ENCODE data around the gene OXCT2.
"Not testable (repeated sequence)": the region's sequence is repeated elsewhere in the genome, so short reads cannot be mapped to it uniquely, and the experiment has no call there.

Gene OXCT2

DNA sequence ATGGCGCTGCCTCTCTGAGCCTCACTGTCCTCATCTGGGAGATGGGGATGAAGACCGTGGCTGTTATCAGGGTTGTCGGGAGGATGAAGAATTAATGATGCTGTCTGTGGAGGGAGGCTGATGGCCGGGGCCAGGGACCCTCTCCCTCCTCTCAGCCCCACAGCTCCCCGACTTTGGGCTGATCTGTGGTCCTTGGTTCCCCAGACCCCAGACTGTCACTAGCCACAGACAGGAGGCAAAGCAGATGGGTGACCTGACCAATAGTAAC is 15.9 kb upstream of the OXCT2 start:
- not testable (repeated sequence) for DNase-seq

DNA sequence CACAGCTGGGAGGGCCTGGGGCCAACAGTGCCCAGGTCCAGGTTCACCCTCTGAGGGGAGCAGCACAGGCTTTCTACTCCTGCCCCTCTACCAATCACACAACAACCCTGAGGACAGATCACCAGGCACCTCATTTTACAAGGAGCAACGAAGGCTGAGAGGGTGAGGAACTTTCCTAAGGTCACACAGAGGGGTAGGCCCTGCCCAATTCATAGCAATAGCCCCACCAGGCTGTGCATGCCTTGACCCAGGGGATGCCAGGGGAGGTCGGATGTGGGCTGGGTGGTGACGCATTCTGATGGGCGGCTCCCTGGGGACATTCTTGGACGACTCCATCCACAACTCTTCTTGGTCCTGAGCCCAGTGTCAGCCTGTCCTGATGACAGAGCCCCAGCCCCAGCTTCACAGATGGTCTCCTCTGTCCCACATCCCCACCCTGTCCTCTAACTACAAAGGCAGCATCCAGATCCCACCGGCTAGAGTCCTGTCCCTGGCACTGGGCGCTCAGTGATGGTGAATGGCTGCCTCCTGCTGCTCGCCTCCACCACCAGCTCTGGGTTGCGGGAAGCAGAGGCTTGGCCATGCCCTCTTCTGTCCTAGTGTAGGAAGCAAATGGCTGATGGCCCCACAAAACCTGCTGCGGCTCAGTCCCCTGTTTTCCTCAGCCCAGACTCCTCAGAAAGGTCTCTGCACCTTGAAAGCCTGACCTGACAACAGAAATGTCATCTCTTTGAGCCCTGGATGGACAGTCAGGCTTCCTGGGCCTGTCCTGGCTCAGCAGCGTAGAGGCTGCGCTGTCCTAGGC is 15.4 kb upstream of the OXCT2 start:
- not testable (repeated sequence) for DNase-seq

DNA sequence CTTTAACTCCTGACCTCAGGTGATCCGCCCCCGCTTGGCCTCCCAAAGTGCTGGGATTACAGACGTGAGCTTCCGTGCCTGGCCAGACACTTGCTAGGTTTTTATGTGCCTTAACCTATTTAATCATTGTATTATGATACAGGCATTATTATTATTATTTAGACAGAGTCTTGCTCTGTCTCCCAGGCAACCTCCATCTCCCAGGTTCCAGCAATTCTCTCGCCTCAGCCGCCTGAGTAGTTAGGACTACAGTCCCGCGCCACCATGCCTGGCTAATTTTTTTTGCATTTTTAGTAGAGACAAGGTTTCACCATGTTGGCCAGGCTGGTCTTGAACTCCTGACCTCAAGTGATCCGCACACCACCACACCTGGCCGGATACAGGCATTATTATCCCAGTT is 11.5 kb upstream of the OXCT2 start:
- DNase-seq, result not testable (repeated sequence)

DNA sequence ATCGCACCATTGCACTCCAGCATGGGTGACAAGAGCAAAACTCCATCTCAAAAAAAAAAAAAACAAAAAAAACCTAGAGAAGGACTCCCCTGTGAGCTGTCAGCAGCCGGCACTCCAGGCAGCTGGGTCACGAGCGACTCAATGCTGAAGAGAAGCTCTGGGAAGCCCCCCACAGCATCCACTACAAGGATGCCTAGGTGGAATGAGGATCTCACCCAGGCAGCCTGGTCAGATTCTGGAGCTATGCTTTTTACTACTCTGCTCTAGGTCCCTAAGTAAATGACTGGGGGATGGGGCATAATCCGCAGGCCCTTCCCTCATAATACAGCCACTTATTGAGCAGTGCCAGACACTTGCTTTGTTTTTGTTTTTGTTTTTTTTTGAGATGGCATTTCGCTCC is 11.0 kb upstream of the OXCT2 start:
- no peak for DNase-seq

DNA sequence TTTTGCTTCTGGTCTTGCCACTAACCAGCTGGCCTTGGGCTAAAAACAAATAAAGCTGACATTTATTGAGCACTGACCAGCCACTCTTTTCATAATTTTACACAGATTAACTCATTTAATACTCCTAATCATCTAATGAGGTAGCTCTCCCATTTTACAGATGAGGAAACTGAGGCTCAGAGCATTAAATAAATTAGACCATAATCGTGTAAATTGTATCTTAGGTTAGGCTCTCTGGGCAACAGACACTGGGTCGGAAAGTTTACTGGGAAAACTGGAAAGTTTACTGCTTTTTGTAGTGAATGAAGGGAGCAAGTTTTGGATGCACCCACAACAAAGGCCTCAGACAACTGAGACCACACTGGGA is 10.2 kb upstream of the OXCT2 start:
- no peak for DNase-seq

DNA sequence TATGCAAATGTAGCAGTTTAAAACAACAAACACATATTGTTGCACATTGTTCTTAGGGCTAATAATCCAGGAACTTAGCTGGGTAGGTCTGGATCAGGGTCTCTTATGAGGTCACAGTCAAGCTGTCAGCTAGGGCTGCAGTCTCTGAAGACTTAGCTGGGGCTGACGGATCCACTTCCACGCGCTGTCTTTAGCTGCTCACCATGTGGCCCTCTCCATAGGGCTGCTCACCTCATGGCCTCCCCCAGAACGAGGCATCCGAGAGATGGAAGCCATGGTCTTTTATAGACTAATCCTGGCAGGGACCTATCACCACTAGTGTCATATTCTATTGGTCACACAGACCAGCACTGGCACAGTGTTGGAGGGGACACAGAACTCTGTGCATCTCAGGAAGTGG is 8.7 kb upstream of the OXCT2 start:
- no peak for DNase-seq

DNA sequence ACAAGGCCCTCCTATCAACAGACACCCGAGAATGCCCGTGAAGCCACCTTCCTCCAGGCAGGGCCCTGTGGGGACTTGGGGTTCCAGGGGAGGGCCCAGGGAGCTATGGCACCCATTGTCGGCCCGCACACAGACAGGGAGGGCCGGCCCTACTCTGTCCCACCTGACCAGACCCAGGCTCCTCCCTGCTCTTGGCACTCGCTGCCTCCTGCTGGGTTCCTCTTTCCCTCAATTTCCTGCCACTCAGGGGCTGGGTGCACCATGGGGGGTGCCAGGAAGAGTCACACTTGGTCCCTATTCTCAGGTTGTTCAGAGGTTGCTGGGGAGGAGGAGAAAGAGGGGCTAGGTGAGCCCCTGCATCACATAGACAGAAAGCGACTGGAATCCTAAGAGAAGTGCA is 8.0 kb upstream of the OXCT2 start:
- DNase-seq, result no peak

DNA sequence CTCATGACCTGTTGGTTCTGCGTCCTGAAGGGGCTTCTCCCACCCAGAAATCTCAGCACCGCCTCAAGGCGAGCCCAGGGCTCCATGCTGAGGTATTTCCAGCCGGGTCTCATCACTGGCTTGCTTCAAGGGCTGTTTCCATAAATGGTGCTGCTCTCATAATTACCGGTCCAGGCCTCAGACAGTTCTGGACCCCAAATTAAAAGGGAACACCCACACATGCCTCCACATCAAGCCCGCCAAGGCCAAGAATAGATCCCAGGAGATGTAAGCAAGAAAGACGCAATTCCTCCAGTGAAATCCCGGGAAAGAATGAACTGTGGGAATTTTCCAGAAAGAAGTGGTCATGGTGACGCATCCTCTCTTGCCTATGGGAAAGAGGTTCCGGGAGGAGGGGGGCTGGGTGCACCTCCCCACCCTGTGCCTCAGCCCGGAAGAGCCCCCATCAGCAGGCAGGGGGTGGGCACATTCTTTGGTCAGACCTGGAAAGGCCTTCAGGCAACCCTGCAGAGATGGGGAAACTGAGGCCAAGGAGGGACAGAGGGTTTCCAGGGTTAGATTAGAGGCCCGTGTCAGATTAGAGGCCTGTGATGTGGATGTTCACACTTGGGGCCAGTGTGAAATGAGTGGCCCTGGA is 7.4 kb upstream of the OXCT2 start:
- DNase-seq, result not testable (repeated sequence)

DNA sequence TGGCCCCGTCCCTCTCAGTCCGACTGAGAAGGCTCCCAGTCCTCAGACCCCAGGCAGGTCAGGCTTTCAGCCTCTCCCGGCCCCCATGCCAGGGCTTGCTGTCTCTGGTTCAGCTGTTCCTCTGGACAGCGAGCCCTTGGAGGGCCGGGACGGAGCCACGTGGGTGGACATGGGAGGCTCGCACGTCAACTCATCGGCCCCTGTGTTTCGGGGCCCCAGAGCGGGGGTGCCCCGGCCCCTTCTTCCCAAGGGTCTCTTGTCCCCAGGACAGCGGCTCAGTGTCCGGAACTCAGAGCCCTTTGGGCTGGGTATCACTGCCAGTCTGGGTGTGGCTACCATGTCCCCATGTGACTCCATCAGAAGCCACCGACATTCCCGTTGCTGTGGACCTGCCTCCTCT is 6.7 kb upstream of the OXCT2 start:
- DNase-seq, result not testable (repeated sequence)

DNA sequence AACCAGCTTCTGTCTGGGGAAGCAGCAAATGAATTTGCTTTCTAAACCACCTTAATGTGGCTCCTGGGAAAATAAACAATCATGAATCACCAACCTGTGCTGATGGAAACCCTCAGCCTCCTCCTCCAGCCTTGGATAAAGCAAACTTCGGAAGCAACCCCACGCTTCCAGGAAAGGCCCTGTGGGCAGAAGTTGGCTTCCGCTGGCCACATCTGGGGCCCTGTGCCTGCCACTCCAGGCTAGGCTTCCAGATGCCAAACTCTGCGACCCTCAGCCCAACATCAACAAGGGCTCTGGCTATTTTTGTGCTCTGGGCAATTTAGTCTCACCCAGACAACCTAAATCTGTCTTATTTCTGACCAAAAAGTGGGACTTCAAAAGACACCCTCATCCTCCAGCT is 6.2 kb upstream of the OXCT2 start:
- DNase-seq, result no peak

DNA sequence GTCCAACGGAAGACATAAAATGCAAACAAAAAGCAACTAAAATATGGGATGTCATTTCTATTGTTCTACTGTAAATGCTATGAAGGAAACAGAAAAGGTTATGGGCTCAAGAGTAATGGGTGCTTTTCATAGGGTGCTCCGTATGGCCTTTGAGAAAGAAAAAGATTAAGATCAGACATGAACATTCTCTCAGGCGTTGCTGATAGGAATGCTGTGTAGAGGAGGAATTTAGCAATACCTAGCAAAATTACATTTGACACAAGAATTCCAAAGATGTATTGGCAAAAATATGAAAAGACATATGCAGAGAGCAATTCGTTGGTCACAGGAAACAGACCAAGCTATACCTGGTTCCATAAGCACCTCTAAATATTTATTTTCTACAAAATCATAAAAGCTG is 5.7 kb upstream of the OXCT2 start:
- DNase-seq, result no peak

DNA sequence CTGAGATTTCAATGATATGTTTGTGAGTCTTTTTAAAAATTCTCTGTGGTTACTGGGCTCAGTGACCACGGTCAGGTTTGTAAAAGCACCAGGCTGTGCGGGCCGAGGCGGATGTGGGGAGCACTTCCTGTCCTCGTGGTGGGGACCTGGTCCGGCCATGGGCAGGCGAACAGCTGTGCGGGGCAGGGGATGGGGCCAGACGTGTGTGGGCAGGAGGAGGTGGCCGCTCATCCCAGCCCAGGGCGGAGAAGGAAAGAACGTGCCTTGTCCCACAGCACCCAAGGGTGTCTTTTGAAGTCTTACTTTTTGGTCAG is 5.2 kb upstream of the OXCT2 start:
- DNase-seq, result no peak

DNA sequence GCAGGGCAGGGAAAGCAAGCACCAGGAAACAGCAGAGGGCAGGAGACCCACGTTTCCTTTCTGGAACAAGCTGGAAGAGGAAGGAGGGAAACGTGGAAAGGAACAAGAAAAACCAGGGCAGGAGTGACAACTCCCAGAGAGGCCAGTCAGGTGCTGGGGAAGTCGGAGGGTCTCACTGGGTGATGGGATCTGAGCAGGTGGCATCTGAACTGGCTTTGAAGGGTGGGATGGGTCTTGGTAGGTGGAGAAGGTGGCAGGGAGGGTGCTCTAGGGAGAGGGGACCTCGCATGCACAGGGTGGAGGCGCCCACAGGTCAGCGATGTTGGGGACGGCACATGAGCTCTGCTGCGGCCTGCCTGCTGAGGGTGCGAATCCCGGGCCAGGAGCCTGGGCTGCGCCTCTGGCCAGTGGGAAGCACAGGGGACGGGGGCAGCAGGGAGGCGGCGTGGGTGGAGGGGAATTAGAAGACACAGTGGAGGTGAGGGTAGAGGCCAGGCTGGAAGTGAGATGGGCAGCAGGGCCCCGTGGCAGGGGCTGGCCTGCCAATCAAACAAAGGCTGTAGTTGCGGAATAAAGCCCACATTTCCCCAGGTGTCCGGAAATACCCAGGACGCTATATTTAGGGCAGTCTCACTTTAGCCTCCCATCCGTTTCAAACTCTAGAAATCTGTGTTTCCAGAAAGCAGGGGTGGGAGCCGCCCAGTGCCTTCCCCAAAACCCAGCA is 4.7 kb upstream of the OXCT2 start:
- DNase-seq, result not testable (repeated sequence)

DNA sequence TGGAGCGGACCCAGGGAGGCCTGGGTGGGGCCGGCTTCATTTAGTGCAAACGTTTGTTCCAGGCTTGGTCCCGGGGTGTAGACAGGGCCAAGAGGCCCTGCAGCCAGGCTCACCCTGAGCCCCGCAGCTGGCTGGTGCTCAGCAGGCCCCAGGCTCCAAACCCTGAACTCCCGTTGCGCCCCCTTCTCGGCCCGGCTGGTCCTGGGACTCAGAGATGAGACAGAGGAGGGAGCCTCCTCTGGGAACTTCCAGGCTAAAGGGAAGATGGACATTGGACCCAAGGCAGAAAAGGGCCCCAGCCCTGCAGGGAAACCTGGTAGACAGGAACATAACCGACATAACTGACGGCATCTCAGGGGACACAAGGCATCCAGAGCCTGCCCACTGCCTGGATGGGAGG is 4.0 kb upstream of the OXCT2 start:
- not testable (repeated sequence) for DNase-seq

DNA sequence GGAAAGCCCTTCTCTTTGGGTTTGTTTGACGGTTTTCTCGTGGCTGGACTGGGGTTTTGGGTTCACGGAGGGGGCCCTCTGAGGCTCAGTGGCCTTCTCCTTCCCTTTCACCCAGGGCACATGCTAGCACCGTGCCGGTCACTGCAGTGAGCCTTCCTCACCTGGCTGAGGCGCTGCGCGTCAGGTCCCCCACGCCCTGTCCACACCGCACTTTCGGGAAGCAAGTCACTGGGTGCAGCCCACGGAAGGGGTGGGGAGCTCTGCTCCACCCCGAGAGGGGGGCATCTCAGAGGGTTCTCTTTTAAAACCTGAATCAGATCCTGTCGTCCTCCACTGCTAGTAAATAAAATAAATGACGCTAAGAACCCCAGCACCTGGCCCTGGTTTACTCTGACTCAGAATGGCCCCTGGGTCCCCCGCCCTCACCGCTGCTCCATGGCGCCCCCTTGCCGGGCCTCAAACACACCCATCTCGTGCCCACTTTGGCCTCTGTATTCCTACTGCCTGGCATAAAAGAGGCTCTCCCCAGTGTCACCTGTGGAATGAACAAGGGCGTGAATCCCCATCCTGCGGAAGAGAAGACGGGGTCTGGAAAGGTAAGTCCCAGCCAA is 2.3 kb upstream of the OXCT2 start:
- not testable (repeated sequence) for DNase-seq

DNA sequence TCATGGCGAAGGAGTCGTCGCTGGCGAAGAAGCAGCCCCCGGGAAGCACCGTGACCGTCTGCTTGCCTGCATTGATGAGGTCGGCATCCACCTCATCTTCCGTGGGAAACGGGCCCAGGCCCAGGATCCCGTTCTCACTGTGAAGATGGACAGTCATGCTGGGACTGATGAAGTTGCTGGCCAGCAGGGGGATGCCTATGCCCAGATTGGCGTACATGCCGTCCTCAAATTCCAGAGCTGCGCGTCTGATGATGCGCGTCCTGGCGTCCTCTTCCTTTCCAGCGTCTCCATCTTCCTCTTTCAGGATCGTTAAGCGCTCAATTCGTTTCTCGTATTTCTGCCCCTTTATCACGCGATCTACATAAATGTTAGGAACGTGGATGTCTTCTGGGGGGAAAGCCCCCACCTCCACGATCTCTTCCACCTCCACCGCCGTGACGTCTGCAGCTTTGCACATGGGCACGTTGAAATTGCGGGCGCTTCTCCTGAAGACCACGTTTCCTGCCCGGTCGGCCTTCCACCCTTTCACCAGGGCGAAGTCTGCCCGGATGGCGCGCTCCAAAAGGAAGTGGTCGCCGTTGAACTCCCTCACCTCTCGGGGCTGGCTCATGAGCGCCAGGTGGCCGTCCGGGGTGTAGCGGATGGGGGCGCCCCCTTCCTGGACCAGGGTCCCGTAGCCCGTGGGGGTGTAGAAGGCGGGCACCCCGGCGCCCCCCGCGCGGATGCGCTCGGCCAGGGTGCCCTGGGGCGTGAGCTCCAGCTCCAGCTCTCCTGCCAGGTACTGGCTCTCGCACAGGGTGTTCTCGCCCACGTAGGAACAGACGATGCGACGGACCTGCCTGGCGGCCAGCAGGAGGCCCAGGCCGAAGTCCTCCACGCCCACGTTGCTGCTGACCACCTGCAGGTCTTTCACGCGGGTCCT is 787 bp downstream of the OXCT2 start:
- not testable (repeated sequence) for DNase-seq

DNA sequence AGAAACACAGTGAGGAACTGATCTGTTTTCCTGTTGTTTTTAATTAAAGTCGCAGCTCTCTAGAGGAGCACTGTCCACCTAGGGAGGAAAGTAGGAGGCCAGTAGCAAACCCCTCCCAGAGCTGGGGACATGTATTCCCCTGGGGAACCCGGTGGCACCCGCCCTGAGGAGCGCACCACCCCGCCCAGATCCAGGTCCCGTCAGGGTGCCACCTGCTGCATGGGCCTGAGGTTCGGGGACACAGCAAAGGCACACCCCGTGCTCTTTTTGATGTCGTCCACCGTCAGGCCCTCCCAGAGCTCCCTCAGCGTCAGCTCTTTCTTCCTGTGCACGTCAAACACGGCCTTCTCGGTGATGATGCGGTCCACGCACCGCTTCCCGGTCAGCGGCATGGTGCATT is 1.6 kb downstream of the OXCT2 start:
- not testable (repeated sequence) for DNase-seq

DNA sequence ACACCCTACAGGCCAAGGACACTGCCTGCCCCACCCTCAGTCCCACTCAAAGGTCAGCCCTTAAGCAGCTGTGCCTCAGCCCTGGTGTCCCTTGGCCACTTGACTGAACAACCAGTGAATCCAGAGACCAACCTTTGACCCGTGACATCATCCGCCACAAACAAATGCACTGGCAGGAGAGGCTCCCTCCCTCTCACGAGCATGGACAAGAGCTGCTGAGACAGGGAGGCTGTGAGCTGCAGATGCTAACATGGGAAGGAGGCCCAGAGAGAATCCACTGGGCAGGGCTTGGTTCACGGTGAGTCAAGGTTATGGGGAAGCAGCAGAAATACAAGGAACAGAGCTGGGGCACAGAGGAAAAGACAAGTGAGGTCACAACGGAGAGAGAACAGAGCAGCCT is 4.7 kb downstream of the OXCT2 start:
- not testable (repeated sequence) for DNase-seq

DNA sequence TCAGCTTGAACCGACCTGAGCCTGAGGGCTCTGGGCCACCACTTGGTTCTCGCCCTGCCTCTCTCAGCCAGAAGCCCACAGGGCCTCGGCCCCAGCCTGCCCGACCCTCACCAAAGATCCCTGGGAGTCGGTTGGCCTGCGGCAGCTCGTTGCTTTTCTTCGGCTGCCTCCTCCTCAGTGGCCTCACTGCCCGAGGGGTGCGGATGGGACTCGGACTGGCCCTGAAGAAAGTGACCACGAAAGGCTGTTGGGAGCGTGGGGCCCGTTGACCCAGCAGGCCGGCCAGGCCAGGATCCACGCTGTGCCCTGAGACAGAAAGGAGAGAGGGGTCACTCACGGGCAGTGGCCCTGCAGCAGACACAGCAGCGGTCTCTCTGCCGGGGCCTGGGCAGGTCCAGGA is 6.6 kb downstream of the OXCT2 start:
- DNase-seq, result not testable (repeated sequence)

DNA sequence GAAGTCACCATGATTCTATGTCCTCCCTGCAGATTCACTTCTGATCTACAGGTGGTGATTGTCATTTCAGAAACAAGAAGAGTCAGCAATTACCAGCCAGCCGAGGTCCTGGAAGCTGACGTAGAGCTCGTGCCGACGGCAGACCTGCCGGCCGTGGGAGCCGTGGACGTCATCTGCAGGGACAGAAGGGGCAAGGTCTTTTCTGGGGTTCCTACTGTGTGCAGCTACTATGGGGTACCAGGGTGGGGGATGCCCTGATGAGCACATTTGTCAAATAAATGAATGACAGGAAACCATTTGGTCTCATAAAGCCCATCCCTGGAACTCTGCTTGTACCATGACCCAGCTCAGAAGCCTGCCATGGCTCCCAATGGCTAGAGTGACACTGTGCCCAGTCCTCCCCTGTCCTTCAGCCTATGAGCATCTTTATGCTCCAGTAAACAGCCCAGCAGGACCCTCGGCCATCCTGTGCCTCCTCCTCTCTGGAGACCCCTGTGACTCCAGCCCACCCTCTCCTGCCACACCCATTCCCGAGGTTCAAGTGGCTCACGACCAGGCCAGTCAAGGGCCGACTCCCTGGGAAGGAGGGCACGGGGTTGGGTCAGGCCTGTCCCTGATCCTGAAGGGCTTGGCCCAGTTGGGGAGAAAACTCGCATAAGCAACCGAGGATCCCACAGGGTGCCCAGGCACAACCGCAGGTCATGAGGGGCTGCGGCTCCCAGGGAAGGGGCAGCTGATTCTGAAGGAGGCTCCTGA is 7.4 kb downstream of the OXCT2 start:
- DNase-seq, result not testable (repeated sequence)

DNA sequence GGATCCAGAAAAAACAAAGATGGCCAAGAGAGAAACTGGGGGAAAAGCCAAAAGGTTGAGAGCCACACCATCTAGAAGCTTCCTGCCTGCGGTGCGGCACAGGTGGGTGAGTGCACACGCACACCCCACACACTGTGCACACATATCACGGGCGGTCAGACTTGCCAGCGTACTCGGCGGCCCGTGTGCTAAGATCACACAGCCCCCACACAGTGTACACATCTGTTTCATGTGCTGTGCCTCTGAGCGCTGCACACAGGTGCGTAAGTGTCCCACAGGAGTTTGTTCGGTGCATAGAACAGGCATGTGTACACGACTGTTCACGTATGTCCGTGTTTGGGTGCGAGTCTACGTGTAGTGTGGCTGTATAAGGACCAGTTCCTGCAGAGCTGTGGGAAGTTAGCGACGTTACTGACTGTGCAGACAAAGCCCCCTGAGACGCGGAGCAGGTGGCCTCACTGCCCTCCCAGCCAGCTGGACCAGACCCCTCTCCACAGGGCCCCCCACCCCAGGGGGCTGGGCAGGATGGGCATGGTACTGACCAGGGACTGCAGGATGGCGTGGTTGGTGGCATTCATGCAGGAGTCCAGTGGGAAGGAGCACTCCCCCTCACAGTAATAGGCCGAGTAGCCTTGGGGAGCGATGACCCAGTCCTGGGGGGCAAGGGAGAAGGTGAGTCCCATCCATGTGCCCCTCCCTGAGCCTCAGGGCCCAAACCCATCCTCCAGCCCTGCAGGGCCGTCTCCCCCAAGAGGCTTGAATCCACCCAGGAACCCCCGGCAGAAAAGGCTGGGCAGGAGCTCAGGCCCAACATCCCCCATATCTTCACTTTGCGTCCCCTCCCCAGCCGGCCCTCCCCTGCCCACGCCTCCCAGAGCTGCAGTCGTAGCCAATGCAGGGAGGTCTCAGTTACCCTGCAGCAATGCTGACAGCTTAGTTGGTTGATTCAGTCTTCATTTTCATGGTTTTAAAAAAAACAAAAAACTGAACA is 8.3 kb downstream of the OXCT2 start:
- no peak for DNase-seq
